A549 (cell line): ENCODE results near the gene MYRIP. TPM values are rescaled to one million over a fixed set of nuclear protein-coding genes. Genes with fewer than 3 reads are reported as not detected.

Experiments used
- ATAC-seq, 2 experiments: fragments of 200-7000 bp in 1 of 2; fragments of >200 bp in 1 of 2; cut with Nextera tagmentation in 1 of 2; cut with Tn5 transposase in 1 of 2; 3 replicates each; pipeline versions ENCODE4 v1.8.0 to v1.9.1; 2018 to 2020; ENCODE audit warnings: mild to moderate bottlenecking in 1 of 2, moderate library complexity in 1 of 2
- CTCF ChIA-PET: fragments of 300-600 bp; sonication (Branson Sonifier 250); formaldehyde crosslinking; extraction: SDS; loops from one replicate; lab custom pipeline; 2021; ENCODE audit warnings: antibody characterized with exemption, inconsistent platforms; lab: Yijun Ruan, JAX
- POLR2A ChIA-PET: fragments of 350-600 bp; formaldehyde crosslinking; extraction: SDS; loops from one replicate; lab custom pipeline; 2021; ENCODE audit warnings: antibody characterized with exemption, inconsistent platforms; lab: Yijun Ruan, JAX
- DNase-seq, 2 experiments: peaks; one replicate each; pipeline versions ENCODE4 v3.0.0 to v3.0.0-alpha.2; 2011 to 2016; ENCODE audit warnings: low read depth in 1 of 2, low spot score in 1 of 2
- FAIRE-seq: peaks from 2 replicates; lab custom pipeline; 2011; peaks lifted over from hg19 to GRCh38; lab: Jason Lieb, UNC
- H3K27ac ChIP-seq, 2 experiments: fragments of >200 bp; sonication (Bioruptor Twin); formaldehyde crosslinking; 3 replicates each; pipeline ENCODE4 v1.5.1; 2016 to 2017
- H3K4me1 ChIP-seq: fragments of >200 bp; sonication (Bioruptor Twin); formaldehyde crosslinking; 3 replicates; pipeline ENCODE4 v1.6.1; 2016
- H3K4me2 ChIP-seq: fragments of >200 bp; sonication (Bioruptor Twin); formaldehyde crosslinking; 3 replicates; pipeline ENCODE4 v1.6.1; 2016
- H3K4me3 ChIP-seq: fragments of >200 bp; sonication (Bioruptor Twin); formaldehyde crosslinking; 3 replicates; pipeline ENCODE4 v1.5.1; 2016
- H3K9me3 ChIP-seq: fragments of >200 bp; sonication (Bioruptor Twin); formaldehyde crosslinking; 3 replicates; pipeline ENCODE4 v1.6.1; 2016
- BCL3 ChIP-seq: fragments of >200 bp; sonication (Bioruptor Twin); formaldehyde crosslinking; IDR thresholded peaks from 3 replicates; pipeline ENCODE4 v1.6.1; 2016
- CBX8 ChIP-seq: fragments of 200-600 bp; sonication (generic); IDR thresholded peaks from 2 replicates; pipeline ENCODE4 v1.6.1; 2016
- CEBPB ChIP-seq, 2 experiments: fragments of >200 bp in 1 of 2; sonication (Bioruptor Twin) in 1 of 2; formaldehyde crosslinking in 1 of 2; IDR thresholded peaks; 2 replicates each; pipeline ENCODE4 v1.6.1; 2012 to 2016
- CHD4 ChIP-seq: fragments of 200-600 bp; sonication (generic); IDR thresholded peaks from 2 replicates; pipeline ENCODE4 v1.6.1; 2016; ENCODE audit warnings: antibody characterized with exemption, mild to moderate bottlenecking, borderline replicate concordance
- E2F6 ChIP-seq: IDR thresholded peaks from 2 replicates; pipeline ENCODE4 v1.6.1; 2012; ENCODE audit warnings: low read depth, borderline replicate concordance
- EHMT2 ChIP-seq: fragments of 200-600 bp; sonication (generic); IDR thresholded peaks from 2 replicates; pipeline ENCODE4 v1.6.1; 2016; ENCODE audit warnings: antibody characterized with exemption, low read depth, mild to moderate bottlenecking, moderate library complexity
- FOSL2 ChIP-seq, 2 experiments: fragments of 450-650 bp in 1 of 2; fragments of >200 bp in 1 of 2; sonication (Bioruptor Twin) in 1 of 2; formaldehyde crosslinking; IDR thresholded peaks; 2 replicates each; pipeline versions ENCODE4 v1.5.0 to v1.6.1; 2016 to 2020; ENCODE audit warnings: mild to moderate bottlenecking in 1 of 2, moderate library complexity in 1 of 2
- HES2 ChIP-seq: fragments of >200 bp; sonication (Bioruptor Twin); formaldehyde crosslinking; IDR thresholded peaks from 2 replicates; pipeline ENCODE4 v1.6.1; 2016
- HMGXB4 ChIP-seq: fragments of 250-450 bp; sonication (Bioruptor Pico); IDR thresholded peaks from 2 replicates; pipeline ENCODE4 v1.5.0; 2021; ENCODE audit warnings: mild to moderate bottlenecking, moderate library complexity, borderline replicate concordance
- HOXA7 ChIP-seq: fragments of 250-450 bp; sonication (Bioruptor Pico); IDR thresholded peaks from 2 replicates; pipeline ENCODE4 v1.5.0; 2020; ENCODE audit warnings: mild to moderate bottlenecking, moderate library complexity
- JUNB ChIP-seq: fragments of >200 bp; sonication (Bioruptor Twin); formaldehyde crosslinking; IDR thresholded peaks from 2 replicates; pipeline ENCODE4 v1.6.1; 2016
- MAFK ChIP-seq: fragments of 450-650 bp; IDR thresholded peaks from 2 replicates; pipeline ENCODE4 v1.6.1; 2014; ENCODE audit not compliant: partially characterized antibody
- POLR2A ChIP-seq: IDR thresholded peaks from 2 replicates; pipeline ENCODE4 v1.6.1; 2012; ENCODE audit warnings: mild to moderate bottlenecking, low read length
- POLR2AphosphoS2 ChIP-seq: conservative IDR thresholded peaks from 2 replicates; pipeline ENCODE4 v1.6.1; 2012; ENCODE audit warnings: low read length, improper control_type of control experiment, inconsistent platforms
- RCOR1 ChIP-seq: fragments of 150-350 bp; IDR thresholded peaks from 2 replicates; pipeline ENCODE4 v1.6.1; 2014; ENCODE audit warnings: antibody characterized with exemption, low read length, low read depth
- REST ChIP-seq: fragments of 200-600 bp; sonication (generic); IDR thresholded peaks from 2 replicates; pipeline ENCODE4 v1.6.1; 2016; ENCODE audit warnings: antibody characterized with exemption, mild to moderate bottlenecking, moderate library complexity
- RNF2 ChIP-seq: fragments of 200-600 bp; sonication (generic); IDR thresholded peaks from 2 replicates; pipeline ENCODE4 v1.6.1; 2016; ENCODE audit warnings: low read depth, mild to moderate bottlenecking, antibody characterized with exemption, moderate library complexity, borderline replicate concordance
- ZNF302 ChIP-seq: fragments of 250-450 bp; sonication (Bioruptor Pico); IDR thresholded peaks from 2 replicates; pipeline ENCODE4 v1.9.0; 2021; ENCODE audit warnings: inconsistent platforms, mild to moderate bottlenecking, moderate library complexity
- WGBS: methylation state at CpG from one replicate; pipeline ENCODE4 v1.1.6; 2017; ENCODE audit errors: missing lambda C conversion rate; 5-methylcytosine and 5-hydroxymethylcytosine counted together
- polyA plus RNA-seq, 4 experiments: library from polyadenylated mRNA; depleted of rRNA in 3 of 4; stranded (reverse); fragments of >200 nt; fragmentation: RNase III in 1 of 4; extraction: RNeasy Plus Mini Kit Qiagen cat#74134 plus additional on column Dnase treatment in 1 of 4; gene quantifications; 2 replicates in 3 of 4; 3 replicates in 1 of 4; pipeline ENCODE4 v1.2.3, GENCODE V29; 2011 to 2017

MYRIP gene
- polyA plus RNA-seq, 2 of the 4 experiments (the other 2 are of a cell fraction) = not detected

- no peak overlapping the region for H3K4me2 ChIP-seq
- TF ChIP-seq RCOR1 (no peak), CEBPB (IDR thresholded peaks at IDR 0.05) (no peak), POLR2A (no peak), REST (no peak), EHMT2 (no peak), RNF2 (no peak), HOXA7 (CRISPR knock-in tag) (no peak), MAFK (no peak), HMGXB4 (CRISPR knock-in tag) (no peak), ZNF302 (no peak), BCL3 (no peak), JUNB (no peak)
- TF ChIP-seq, all 56 proteins: peak for 0
- DNase-seq = no peak
- no peak for FAIRE-seq
- POLR2A ChIA-PET = no interaction called here
- no peak overlapping the region for H3K27ac ChIP-seq
- CTCF ChIA-PET = no interaction called here
- no peaks in the 10 kb centered on the region for H3K9me3 ChIP-seq
- H3K4me3 ChIP-seq = no peak overlapping the region
- H3K4me1 ChIP-seq = no peaks in the 10 kb centered on the region
- no peak for ATAC-seq
- WGBS = 15% methylated on average over 5 of the region's 5 CpGs
Observed at GRCh38 chr3:39972508-39972907, 163.1 kb downstream of the MYRIP start.

- WGBS = 33% methylated on average over 6 of the region's 6 CpGs
Observed at GRCh38 chr3:39977058-39977794, 167.8 kb downstream of the MYRIP start.

More at GRCh38 chr3:39977058-39977794, 167.8 kb downstream of the MYRIP start:
- FAIRE-seq (no peak), DNase-seq (no peak), ATAC-seq (no peak)
- Histone ChIP-seq H3K4me3 (no peak overlapping the region), H3K4me2 (no peak overlapping the region), H3K27ac (no peak overlapping the region), H3K9me3 (no peaks in the 10 kb centered on the region), H3K4me1 (no peaks in the 10 kb centered on the region)
- POLR2A ChIA-PET = no interaction called here
- CTCF ChIA-PET = no interaction called here
- TF ChIP-seq BCL3 (no peak), POLR2AphosphoS2 (no peak), FOSL2 (IDR thresholded peaks at IDR 0.05) (no peak), FOSL2 (CRISPR knock-in tag; IDR thresholded peaks at IDR 0.05) (no peak), HES2 (no peak), MAFK (no peak), E2F6 (no peak), CBX8 (no peak), CHD4 (no peak)
- TF ChIP-seq, all 56 proteins: peak for 0
